Subcutaneous adipose tissue (tissue), 4 donors: Measurements from ENCODE around the gene SLC19A2. TPM values are rescaled to one million over a fixed set of nuclear protein-coding genes. Genes with fewer than 3 reads are reported as not detected.

Source experiments
- CTCF ChIP-seq: fragments of 450-650 bp; IDR thresholded peaks from one replicate; pipeline ENCODE4 v1.5.1; 2016; ENCODE audit warnings: low read depth, mild to moderate bottlenecking, control low read depth, antibody characterized with exemption, moderate library complexity
- total RNA-seq, 4 donors: library from RNA; depleted of rRNA; stranded (reverse); fragments of >200 nt; gene quantifications; one replicate each; pipeline ENCODE4 v1.1.0, GENCODE V29; 2016

The SLC19A2 gene
- total RNA-seq = 10 to 100 TPM; 26.2 to 79.7 (median 41.4) TPM

GRCh38 chr1:169485431-169486280 lies at the start of gene SLC19A2:
Gene SLC19A2, minus strand, starts transcription at chr1:169485944. Its CDS starts 178 bp downstream, at chr1:169485766.
- no peak for TF ChIP-seq CTCF

GRCh38 chr1:169534653-169535052 lies 48.9 kb upstream of the SLC19A2 start:
- no peak for TF ChIP-seq CTCF

GRCh38 chr1:169530448-169530847 lies 44.7 kb upstream of the SLC19A2 start:
- TF ChIP-seq CTCF = no peak

- TF ChIP-seq CTCF = no peak
These were observed 43.4 kb upstream of the SLC19A2 start for GRCh38 chr1:169529068-169529642.

GRCh38 chr1:169528215-169529067 lies 42.7 kb upstream of the SLC19A2 start:
- no peak for TF ChIP-seq CTCF

- no peak for TF ChIP-seq CTCF
These were observed 41.9 kb upstream of the SLC19A2 start for GRCh38 chr1:169527451-169528214.
